Immature natural killer cell (primary cell): ENCODE results near the gene IRF2BPL. TPM values are rescaled to one million over a fixed set of nuclear protein-coding genes. Genes with fewer than 3 reads are reported as not detected.

Experiments used
- DNase-seq, 3 donors: peaks; one replicate each; pipeline ENCODE4 v3.0.0; 2022; ENCODE audit warnings: mixed read lengths in 1 of 3
- H3K27ac Mint-ChIP-seq, 6 donors: one replicate each; pipeline ENCODE4 v1.8.0; 2020; ENCODE audit warnings: mixed read lengths in 6 of 6, mild to moderate bottlenecking in 5 of 6, inconsistent platforms in 4 of 6, moderate library complexity in 3 of 6
- H3K27me3 Mint-ChIP-seq, 3 donors: one replicate each; pipeline ENCODE4 v1.8.0; 2020 to 2021; ENCODE audit warnings: low read depth in 3 of 3, mild to moderate bottlenecking in 3 of 3, mixed read lengths in 3 of 3, moderate library complexity in 3 of 3, inconsistent platforms in 1 of 3
- H3K36me3 Mint-ChIP-seq, 3 donors: one replicate each; pipeline ENCODE4 v1.8.0; 2020; ENCODE audit warnings: mixed read lengths in 3 of 3, inconsistent platforms in 2 of 3, mild to moderate bottlenecking in 2 of 3
- H3K4me1 Mint-ChIP-seq, 2 donors: one replicate each; pipeline ENCODE4 v1.8.0; 2020; ENCODE audit warnings: inconsistent platforms in 2 of 2, mild to moderate bottlenecking in 2 of 2, mixed read lengths in 2 of 2, moderate library complexity in 1 of 2
- H3K4me3 Mint-ChIP-seq, 5 donors: one replicate each; pipeline ENCODE4 v1.8.0; 2020; ENCODE audit warnings: mild to moderate bottlenecking in 5 of 5, mixed read lengths in 5 of 5, inconsistent platforms in 3 of 5, moderate library complexity in 3 of 5
- H3K9me3 Mint-ChIP-seq, 6 donors: one replicate each; pipeline ENCODE4 v1.8.0; 2020; ENCODE audit warnings: mild to moderate bottlenecking in 6 of 6, mixed read lengths in 6 of 6, inconsistent platforms in 4 of 6, moderate library complexity in 3 of 6
- polyA plus RNA-seq, 3 donors: library from polyadenylated mRNA; unstranded; fragments of 300-500 nt; fragmentation: Illumina TruSeq; gene quantifications; one replicate each; pipeline ENCODE4 v1.2.3, GENCODE V29; 2021

Gene IRF2BPL
- polyA plus RNA-seq, 3 donors from 2014 or later: 3.5 to 11.1 (median 3.6) TPM

GRCh38 chr14:76975051-76975450 lies 53.5 kb downstream of the IRF2BPL start:
- H3K27ac Mint-ChIP-seq: peak overlapping the region in 1 of 6 donors; percentile 81
- no peaks in the 10 kb centered on the region for H3K9me3 Mint-ChIP-seq
- no peak for DNase-seq
- peaks cover 0 to 5% (median 3%) of the 10 kb centered on the region in 3 donors for H3K27me3 Mint-ChIP-seq
- no peak overlapping the region for H3K4me3 Mint-ChIP-seq
- peaks cover 11 to 13% of the 10 kb centered on the region in 2 donors for H3K4me1 Mint-ChIP-seq
- no peaks in the 10 kb centered on the region for H3K36me3 Mint-ChIP-seq

Other genes with a start within 250 kb of the IRF2BPL start
- 10 to 100 TPM; 14.1 to 19.8 (median 17.8) TPM for gene ANGEL1, start 215.8 kb downstream of the IRF2BPL start, polyA plus RNA-seq
- gene LRRC74A, start 202.3 kb downstream of the IRF2BPL start, polyA plus RNA-seq: not detected
- gene CIPC, start 69.5 kb upstream of the IRF2BPL start, polyA plus RNA-seq: 1 to 10 TPM; 2.0 to 6.7 (median 3.2) TPM
- not detected for gene ZDHHC22, start 113.1 kb upstream of the IRF2BPL start, polyA plus RNA-seq
- under 1 TPM in 2 of 3 donors, not detected in 1; 0.03 to 0.64 TPM for gene TMEM63C, start 153.1 kb upstream of the IRF2BPL start, polyA plus RNA-seq
- not detected for gene NGB, start 242.5 kb upstream of the IRF2BPL start, polyA plus RNA-seq